Spinal cord (tissue), 10 donors: ENCODE results near the gene NMNAT2. TPM values are rescaled to one million over a fixed set of nuclear protein-coding genes. Genes with fewer than 3 reads are reported as not detected.
A peak's percentile ranks its signal among the peaks of the same experiment; 100 is the strongest.

Experiments used
- DNase-seq, 6 donors: peaks; one replicate each; pipeline versions ENCODE4 v3.0.0 to v3.0.0-alpha.2; 2013 to 2015; ENCODE audit warnings: low spot score in 6 of 6, low read depth in 4 of 6
- H3K27ac ChIP-seq: one replicate; pipeline ENCODE4 v1.5.1; 2013; ENCODE audit warnings: low read depth, low read length, control low read depth
- H3K27me3 ChIP-seq: one replicate; pipeline ENCODE4 v1.6.1; 2013; ENCODE audit warnings: low read length; ENCODE audit not compliant: control insufficient read depth, insufficient read depth
- H3K36me3 ChIP-seq: one replicate; pipeline ENCODE4 v1.6.1; 2013; ENCODE audit warnings: low read length; ENCODE audit not compliant: control insufficient read depth, insufficient read depth
- H3K4me1 ChIP-seq: one replicate; pipeline ENCODE4 v1.6.1; 2013; ENCODE audit warnings: low read length; ENCODE audit not compliant: control insufficient read depth, insufficient read depth
- H3K4me3 ChIP-seq: one replicate; pipeline ENCODE4 v1.5.1; 2013; ENCODE audit warnings: low read depth, low read length, control low read depth
- H3K9me3 ChIP-seq: one replicate; pipeline ENCODE4 v1.6.1; 2013; ENCODE audit warnings: low read length; ENCODE audit not compliant: control insufficient read depth, insufficient read depth
- WGBS: methylation state at CpG from one replicate; pipeline ENCODE4 v1.1.5; 2013; ENCODE audit warnings: missing lambda C conversion rate; ENCODE audit not compliant: insufficient coverage; 5-methylcytosine and 5-hydroxymethylcytosine counted together
- long read RNA-seq, 4 donors: transcript quantifications; one replicate each; lab custom pipeline, GENCODE V29; 2026
- polyA plus RNA-seq, 2 donors: library from polyadenylated mRNA; unstranded; fragments of 120-200 nt; gene quantifications; one replicate each; pipeline ENCODE4 v1.2.1, GENCODE V29; 2013; ENCODE audit not compliant: insufficient read length in 2 of 2
- total RNA-seq, 2 donors: library from RNA; depleted of rRNA in 1 of 2; stranded (reverse); fragments of 120-200 nt in 1 of 2; fragments of >200 nt in 1 of 2; gene quantifications; one replicate each; pipeline versions ENCODE4 v1.2.3 to v1.2.4, GENCODE V29; 2013 to 2014
- donor health status: healthy.

NMNAT2 gene
- total RNA-seq (10 to 100 TPM; 20.8 to 35.3 TPM), polyA plus RNA-seq (10 to 100 TPM; 55.6 to 65.9 TPM)
- long read RNA-seq, donor 1, full-length matches to known transcripts, result 16 of 34 reads
- long read RNA-seq, donor 1, partial matches to known transcripts, result 18 of 34 reads
- long read RNA-seq, donor 1, other reads (novel, unspliced or antisense), result 0 of 34 reads
- long read RNA-seq, donor 2, full-length matches to known transcripts, result 3 of 3 reads
- long read RNA-seq, donor 2, partial matches to known transcripts, result 0 of 3 reads
- long read RNA-seq, donor 2, other reads (novel, unspliced or antisense), result 0 of 3 reads
- long read RNA-seq, donor 3, full-length matches to known transcripts, result 8 of 8 reads
- long read RNA-seq, donor 3, partial matches to known transcripts, result 0 of 8 reads
- long read RNA-seq, donor 3, other reads (novel, unspliced or antisense), result 0 of 8 reads
- long read RNA-seq, donor 4, full-length matches to known transcripts, result 1 of 1 reads
- long read RNA-seq, donor 4, partial matches to known transcripts, result 0 of 1 reads
- long read RNA-seq, donor 4, other reads (novel, unspliced or antisense), result 0 of 1 reads

GRCh38 chr1:183417772-183418491, at the start of gene NMNAT2:
TSS of gene NMNAT2 (minus strand) at chr1:183418380. CDS start at chr1:183418267, 113 bp downstream.
- H3K27ac ChIP-seq, result peak within 1 kb of the TSS; percentile 52
- H3K4me1 ChIP-seq, result peaks cover 25% of the 10 kb centered on the region
- WGBS, result under 1% methylated on average over 41 of the region's 45 CpGs
- H3K36me3 ChIP-seq, result no peaks in the 10 kb centered on the region
- H3K9me3 ChIP-seq, result no peaks in the 10 kb centered on the region
- peak within 1 kb of the TSS; percentile 69 for H3K4me3 ChIP-seq
- peak; percentile 48 to 96 (median 76) for DNase-seq
- H3K27me3 ChIP-seq, result peaks cover 17% of the 10 kb centered on the region

GRCh38 chr1:183467687-183468086, 49.5 kb upstream of the NMNAT2 start:
- Histone ChIP-seq H3K27me3 (no peaks in the 10 kb centered on the region), H3K4me3 (no peak overlapping the region), H3K27ac (no peak overlapping the region), H3K36me3 (peaks cover 3% of the 10 kb centered on the region), H3K4me1 (peaks cover 4% of the 10 kb centered on the region), H3K9me3 (no peaks in the 10 kb centered on the region)
- no CpG with 5 or more reads among the region's 1 CpG for WGBS
- no peak for DNase-seq

GRCh38 chr1:183466781-183467180, 48.6 kb upstream of the NMNAT2 start:
- Histone ChIP-seq H3K36me3 (no peaks in the 10 kb centered on the region), H3K27ac (no peak overlapping the region), H3K4me1 (peaks cover 4% of the 10 kb centered on the region), H3K9me3 (no peaks in the 10 kb centered on the region), H3K27me3 (no peaks in the 10 kb centered on the region), H3K4me3 (no peak overlapping the region)
- WGBS, result no CpG with 5 or more reads among the region's 2 CpGs
- DNase-seq, result no peak

- no peak overlapping the region for H3K27ac ChIP-seq
- DNase-seq, result no peak
- WGBS, result 80% methylated on average over 1 of the region's 2 CpGs
Observed at GRCh38 chr1:183463566-183463965, 45.4 kb upstream of the NMNAT2 start.

GRCh38 chr1:183461350-183461749, 43.2 kb upstream of the NMNAT2 start:
- no peaks in the 10 kb centered on the region for H3K27me3 ChIP-seq
- no CpG with 5 or more reads among the region's 1 CpG for WGBS
- no peaks in the 10 kb centered on the region for H3K4me1 ChIP-seq
- H3K36me3 ChIP-seq, result no peaks in the 10 kb centered on the region
- no peak for DNase-seq
- no peak overlapping the region for H3K27ac ChIP-seq
- no peaks in the 10 kb centered on the region for H3K9me3 ChIP-seq
- H3K4me3 ChIP-seq, result no peak overlapping the region

More at GRCh38 chr1:183463566-183463965, 45.4 kb upstream of the NMNAT2 start:
- no peak overlapping the region for H3K4me3 ChIP-seq
- H3K36me3 ChIP-seq, result no peaks in the 10 kb centered on the region
- no peaks in the 10 kb centered on the region for H3K27me3 ChIP-seq
- H3K9me3 ChIP-seq, result no peaks in the 10 kb centered on the region
- no peaks in the 10 kb centered on the region for H3K4me1 ChIP-seq

GRCh38 chr1:183460596-183460995, 42.4 kb upstream of the NMNAT2 start:
- Histone ChIP-seq H3K4me1 (no peaks in the 10 kb centered on the region), H3K27ac (no peak overlapping the region), H3K9me3 (no peaks in the 10 kb centered on the region), H3K4me3 (no peak overlapping the region), H3K27me3 (no peaks in the 10 kb centered on the region), H3K36me3 (no peaks in the 10 kb centered on the region)
- no CpG with 5 or more reads among the region's 2 CpGs for WGBS
- DNase-seq, result no peak

- Histone ChIP-seq H3K27me3 (no peaks in the 10 kb centered on the region), H3K9me3 (no peaks in the 10 kb centered on the region), H3K36me3 (no peaks in the 10 kb centered on the region), H3K4me3 (no peak overlapping the region), H3K27ac (no peak overlapping the region), H3K4me1 (no peaks in the 10 kb centered on the region)
- DNase-seq, result no peak
- no CpG with 5 or more reads among the region's 3 CpGs for WGBS
Observed at GRCh38 chr1:183457449-183457848, 39.3 kb upstream of the NMNAT2 start.

GRCh38 chr1:183456826-183457225, 38.6 kb upstream of the NMNAT2 start:
- no peak for DNase-seq
- no peaks in the 10 kb centered on the region for H3K9me3 ChIP-seq
- H3K27ac ChIP-seq, result no peak overlapping the region
- no peaks in the 10 kb centered on the region for H3K36me3 ChIP-seq
- H3K4me1 ChIP-seq, result no peaks in the 10 kb centered on the region
- H3K4me3 ChIP-seq, result no peak overlapping the region
- H3K27me3 ChIP-seq, result no peaks in the 10 kb centered on the region
- no CpG with 5 or more reads among the region's 1 CpG for WGBS

GRCh38 chr1:183454377-183454776, 36.2 kb upstream of the NMNAT2 start:
- H3K27ac ChIP-seq, result no peak overlapping the region
- no peaks in the 10 kb centered on the region for H3K36me3 ChIP-seq
- H3K27me3 ChIP-seq, result no peaks in the 10 kb centered on the region
- DNase-seq, result no peak
- H3K4me3 ChIP-seq, result no peak overlapping the region
- WGBS, result 100% methylated on average over 1 of the region's 2 CpGs
- H3K4me1 ChIP-seq, result no peaks in the 10 kb centered on the region
- no peaks in the 10 kb centered on the region for H3K9me3 ChIP-seq
